GM12878 (cell line): ENCODE measurements around the gene FARS2. TPM values are rescaled to one million over a fixed set of nuclear protein-coding genes. Genes with fewer than 3 reads are reported as not detected.

Experiments
- ATAC-seq: fragments of 200-7000 bp; cut with Tn5 transposase; 3 replicates; pipeline ENCODE4 v1.9.1; 2020; ENCODE audit warnings: mild to moderate bottlenecking, moderate library complexity
- BruUV-seq: library from RNA; stranded (reverse); fragments of 400-500 nt; replicated peaks from 2 replicates; lab custom pipeline; 2021; lab: Mats Ljungman, UMichigan
- CTCF ChIA-PET: fragments of 300-600 bp; sonication (Branson Sonifier 250); formaldehyde crosslinking; extraction: SDS; loops from one replicate; lab custom pipeline; 2021; ENCODE audit warnings: inconsistent platforms; lab: Yijun Ruan, JAX
- POLR2A ChIA-PET: fragments of 350-600 bp; formaldehyde crosslinking; extraction: SDS; loops from one replicate; lab custom pipeline; 2021; ENCODE audit warnings: inconsistent platforms; lab: Charles Lee
- RAD21 ChIA-PET: fragments of 300-600 bp; sonication (Branson Sonifier 250); formaldehyde crosslinking; loops from one replicate; lab custom pipeline; 2023; ENCODE audit warnings: antibody characterized with exemption; ENCODE audit not compliant: unreplicated experiment; lab: Charles Lee
- SMC1A ChIA-PET: fragments of 300-600 bp; sonication (Branson Sonifier 250); formaldehyde crosslinking; loops from one replicate; lab custom pipeline; 2023; ENCODE audit not compliant: unreplicated experiment, uncharacterized antibody; lab: Charles Lee
- DNase-seq: peaks from one replicate; pipeline ENCODE4 v3.0.0-alpha.2; 2011; ENCODE audit warnings: low read depth, low spot score
- FAIRE-seq: peaks from 3 replicates; lab custom pipeline; 2011; peaks lifted over from hg19 to GRCh38; lab: Jason Lieb, UNC
- H2AFZ ChIP-seq: 2 replicates; pipeline ENCODE4 v1.6.0; 2011; ENCODE audit warnings: low read depth, low read length, control low read depth; ENCODE audit not compliant: control insufficient read depth
- H3K27ac ChIP-seq: 2 replicates; pipeline ENCODE4 v1.5.1; 2011; ENCODE audit warnings: control low read depth; ENCODE audit not compliant: control insufficient read depth, insufficient read depth
- H3K27me3 ChIP-seq, 2 experiments: replicated peaks in 1 of 2; 2 replicates each; pipeline versions ENCODE4 v1.6.0 to v1.6.1; 2011; ENCODE audit warnings: low read length in 1 of 2; ENCODE audit not compliant: control insufficient read depth in 2 of 2, insufficient read depth in 2 of 2
- H3K36me3 ChIP-seq, 2 experiments: 2 replicates each; pipeline ENCODE4 v1.5.1; 2011; ENCODE audit warnings: low read length in 1 of 2; ENCODE audit not compliant: control insufficient read depth in 2 of 2, insufficient read depth in 2 of 2
- H3K4me1 ChIP-seq: 2 replicates; pipeline ENCODE4 v1.6.1; 2011; ENCODE audit warnings: mild to moderate bottlenecking, low read length, moderate library complexity, mixed read lengths; ENCODE audit not compliant: control insufficient read depth, insufficient read depth
- H3K4me2 ChIP-seq: 2 replicates; pipeline ENCODE4 v1.6.0; 2011; ENCODE audit warnings: control low read depth; ENCODE audit not compliant: control insufficient read depth, insufficient read depth
- H3K4me3 ChIP-seq: fragments of 200-600 bp; sonication (generic); 2 replicates; pipeline ENCODE4 v1.5.1; 2016
- H3K79me2 ChIP-seq: 2 replicates; pipeline ENCODE4 v1.6.0; 2011; ENCODE audit warnings: low read length; ENCODE audit not compliant: control insufficient read depth, insufficient read depth
- H3K9ac ChIP-seq: 2 replicates; pipeline ENCODE4 v1.8.0; 2011; ENCODE audit warnings: low read length, control low read depth, mixed read lengths; ENCODE audit not compliant: control insufficient read depth, insufficient read depth
- H3K9me3 ChIP-seq: replicated peaks from 3 replicates; pipeline ENCODE4 v1.5.1; 2011; ENCODE audit warnings: mild to moderate bottlenecking, low read length; ENCODE audit not compliant: control insufficient read depth, insufficient read depth
- H4K20me1 ChIP-seq: 2 replicates; pipeline ENCODE4 v1.6.0; 2011; ENCODE audit not compliant: control insufficient read depth, insufficient read depth
- BHLHE40 ChIP-seq, 2 experiments: fragments of 450-650 bp in 1 of 2; IDR thresholded peaks; 2 replicates each; pipeline ENCODE4 v1.6.1; 2011 to 2017; ENCODE audit warnings: low read depth in 2 of 2, borderline replicate concordance in 1 of 2, improper control_type of control experiment in 1 of 2, low read length in 1 of 2, mild to moderate bottlenecking in 1 of 2
- CREM ChIP-seq: IDR thresholded peaks from 2 replicates; pipeline ENCODE4 v1.6.1; 2014; ENCODE audit warnings: antibody characterized with exemption, low read depth
- FOXM1 ChIP-seq: IDR thresholded peaks from 2 replicates; pipeline ENCODE4 v1.6.1; 2012; ENCODE audit warnings: low read depth, mild to moderate bottlenecking, inconsistent platforms, low read length, moderate library complexity
- JUNB ChIP-seq: IDR thresholded peaks from 2 replicates; pipeline ENCODE4 v1.6.1; 2016; ENCODE audit warnings: antibody characterized with exemption, mild to moderate bottlenecking
- JUND ChIP-seq: IDR thresholded peaks from 2 replicates; pipeline ENCODE4 v1.6.1; 2012; ENCODE audit warnings: low read depth, mild to moderate bottlenecking, low read length, improper control_type of control experiment, moderate library complexity
- NFIC ChIP-seq: IDR thresholded peaks from 2 replicates; pipeline ENCODE4 v1.6.1; 2012; ENCODE audit warnings: low read depth, mild to moderate bottlenecking, inconsistent platforms, low read length, moderate library complexity
- NR2F1 ChIP-seq: fragments of 450-650 bp; conservative IDR thresholded peaks from 2 replicates; pipeline ENCODE4 v1.6.1; 2017; ENCODE audit warnings: mild to moderate bottlenecking
- POLR2AphosphoS5 ChIP-seq: IDR thresholded peaks from 2 replicates; pipeline ENCODE4 v1.6.1; 2011; ENCODE audit warnings: mild to moderate bottlenecking, low read length, inconsistent platforms
- RAD21 ChIP-seq: IDR thresholded peaks from 2 replicates; pipeline ENCODE4 v1.6.1; 2011; ENCODE audit warnings: mild to moderate bottlenecking, low read depth, low read length, moderate library complexity; ENCODE audit not compliant: insufficient read depth
- RBBP5 ChIP-seq: fragments of 200-600 bp; sonication (generic); conservative IDR thresholded peaks from 2 replicates; pipeline ENCODE4 v1.6.1; 2016
- SMARCA5 ChIP-seq: fragments of 450-650 bp; IDR thresholded peaks from 2 replicates; pipeline ENCODE4 v1.6.1; 2017; ENCODE audit warnings: mild to moderate bottlenecking
- WGBS: methylation state at CpG from one replicate; pipeline ENCODE4 v1.1.6; 2016; ENCODE audit warnings: low lambda C conversion rate; ENCODE audit not compliant: insufficient replicate concordance, insufficient coverage; ENCODE audit errors: missing lambda C conversion rate; 5-methylcytosine and 5-hydroxymethylcytosine counted together
- in situ Hi-C: fragments of 300-500 bp; cut with MboI; formaldehyde crosslinking; loops from 9 replicates; pipeline ENCODE4 v1.14.3; 2018; ENCODE audit warnings: mixed read lengths
- intact Hi-C: fragments of 100-400 bp; cut with micrococcal nuclease; formaldehyde crosslinking; loops from one replicate; pipeline ENCODE4 v1.14.2; 2022; ENCODE audit not compliant: unreplicated experiment
- polyA plus RNA-seq, 11 experiments: library from polyadenylated mRNA; depleted of rRNA in 4 of 11; unstranded in 6 of 11; stranded (reverse) in 5 of 11; fragments of >200 nt; fragmentation: Nextera tagmentation in 4 of 11; fragmentation: Illumina TruSeq in 1 of 11; extraction: Ambion mirVana in 4 of 11; extraction: Trizol in 1 of 11; gene quantifications; 1 replicate in 1 of 11; 2 replicates in 10 of 11; pipeline versions ENCODE4 v1.2.1 to v1.2.3, GENCODE V29; 2011 to 2016; ENCODE audit warnings: inconsistent platforms in 2 of 11, missing spikeins in 2 of 11, low read depth in 1 of 11
- total RNA-seq, 4 experiments: library from RNA; depleted of rRNA in 3 of 4; stranded (reverse); fragments of >200 nt in 3 of 4; fragmentation: Illumina TruSeq in 1 of 4; extraction: Trizol in 1 of 4; gene quantifications; 2 replicates each; pipeline versions ENCODE4 v1.2.1 to v1.2.3, GENCODE V29; 2013 to 2021

Gene FARS2
- total and polyA plus RNA-seq, 10 of the 15 experiments (the other 5 are each of a cell fraction or from before 2014, with no cell fraction given) = 16.8 to 46.7 (median 25.6) TPM

DNA sequence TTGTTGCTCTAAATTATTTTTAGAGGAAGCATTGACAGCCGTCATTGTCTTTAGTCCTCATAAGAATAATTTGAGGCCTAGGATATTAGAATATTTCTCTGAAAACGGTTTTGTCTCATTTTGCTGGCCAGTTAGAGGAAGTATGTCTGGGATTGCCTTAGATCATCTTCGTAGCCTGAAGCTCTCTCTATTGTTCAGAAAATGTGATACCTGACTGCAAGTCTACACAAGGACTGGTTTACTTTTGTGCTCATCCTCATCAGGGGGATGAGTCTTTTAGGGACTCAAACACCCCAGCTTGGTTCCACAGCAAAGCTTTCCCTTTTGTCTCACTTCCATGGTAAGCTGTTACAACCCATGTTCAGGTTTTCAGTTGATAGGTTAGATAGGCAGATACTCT, 141.8 kb downstream of the FARS2 start:
- no peaks in the 10 kb centered on the region for H3K9me3 ChIP-seq
- SMC1A ChIA-PET = interaction anchor here (0.6 to 2.9 kb wide), 7 partner anchors 11 to 454 kb away, joined by 3 to 21 read pairs (median 4); no protein-coding TSS in a partner anchor
- POLR2A ChIA-PET = no interaction called here
- H3K79me2 ChIP-seq = no peaks in the 10 kb centered on the region
- no peak for FAIRE-seq
- H3K36me3 ChIP-seq = peaks cover 0 to 3% of the 10 kb centered on the region in 2 experiments; a peak in 1 of 4 replicates
- DNase-seq = no peak
- H3K4me2 ChIP-seq = no peak overlapping the region
- no peak overlapping the region for H3K9ac ChIP-seq
- no peak overlapping the region for H3K27ac ChIP-seq
- H4K20me1 ChIP-seq = no peaks in the 10 kb centered on the region
- H3K4me1 ChIP-seq = no peaks in the 10 kb centered on the region
- TF ChIP-seq BHLHE40 (IDR thresholded peaks at IDR 0.05; ENCODE audit: borderline replicate concordance in 1 of 2, low read depth in 2 of 2, low read length in 1 of 2) (no peak), RAD21 (no peak), NFIC (no peak), POLR2AphosphoS5 (no peak), JUND (no peak), CREM (no peak), FOXM1 (no peak), JUNB (no peak), RBBP5 (no peak), SMARCA5 (no peak), NR2F1 (no peak)
- TF ChIP-seq, all 136 proteins: peak for 0
- no TSS peak for BruUV-seq
- WGBS = 46% methylated on average over 3 of the region's 3 CpGs
- H2AFZ ChIP-seq = peak overlapping the region; percentile 10; the same call in 1 of the 2 replicates
- intact Hi-C loops = loop anchor here (5.0 kb wide), 1 partner anchor 191 kb away; no protein-coding TSS in a partner anchor
- H3K27me3 ChIP-seq = no peaks in the 10 kb centered on the region
- in situ Hi-C loops = loop anchor here (5.0 kb wide), 1 partner anchor 261 kb away; no protein-coding TSS in a partner anchor
- H3K4me3 ChIP-seq = no peak overlapping the region
- RAD21 ChIA-PET = interaction anchor here (1.2 to 3.5 kb wide), 4 partner anchors 183 to 264 kb away, joined by 3 to 35 read pairs (median 4); no protein-coding TSS in a partner anchor
- CTCF ChIA-PET = interaction anchor here (0.9 to 5.0 kb wide), 15 partner anchors 14 to 346 kb away, joined by 3 to 34 read pairs (median 4); no protein-coding TSS in a partner anchor
- no peak for ATAC-seq
